SK-N-SH (cell line): ENCODE measurements around the gene SLC22A5. TPM values are rescaled to one million over a fixed set of nuclear protein-coding genes. Genes with fewer than 3 reads are reported as not detected.

Experiments used
- CTCF ChIA-PET: fragments of 300-600, 350-600 bp; formaldehyde crosslinking; extraction: SDS; loops from one replicate; lab custom pipeline; 2021; lab: Yijun Ruan, JAX
- POLR2A ChIA-PET: fragments of 350-600 bp; sonication (Branson Sonifier 250); formaldehyde crosslinking; extraction: SDS; loops from one replicate; lab custom pipeline; 2020; ENCODE audit warnings: antibody characterized with exemption, inconsistent platforms; lab: Yijun Ruan, JAX
- DNase-seq: peaks from one replicate; pipeline ENCODE4 v3.0.0; 2012
- H2AFZ ChIP-seq: fragments of 200-600 bp; sonication (generic); 2 replicates; pipeline ENCODE4 v1.8.1; 2016; ENCODE audit warnings: antibody characterized with exemption, mild to moderate bottlenecking, low read depth
- H3F3A ChIP-seq: fragments of 200-600 bp; sonication (generic); replicated peaks from 2 replicates; pipeline ENCODE3; 2016; ENCODE audit warnings: antibody characterized with exemption, mild to moderate bottlenecking; ENCODE audit not compliant: insufficient read depth
- H3K27ac ChIP-seq, 2 experiments: fragments of 200-500 bp in 1 of 2; fragments of 200-600 bp in 1 of 2; sonication (Bioruptor generic) in 1 of 2; sonication (generic), shearing (Covaris generic) in 1 of 2; 2 replicates each; pipeline versions ENCODE4 v1.5.1 to v1.6.1; 2014 to 2016; ENCODE audit warnings: low read depth in 2 of 2, inconsistent platforms in 1 of 2, low read length in 1 of 2, mild to moderate bottlenecking in 1 of 2, mixed read lengths in 1 of 2
- H3K27me3 ChIP-seq: fragments of 200-600 bp; sonication (generic), shearing (Covaris generic); 2 replicates; pipeline ENCODE4 v1.6.1; 2016; ENCODE audit warnings: mixed run types; ENCODE audit not compliant: insufficient read depth
- H3K36me3 ChIP-seq, 2 experiments: fragments of 200-500 bp in 1 of 2; fragments of 200-600 bp in 1 of 2; sonication (Bioruptor generic) in 1 of 2; sonication (generic) in 1 of 2; replicated peaks in 1 of 2; 2 replicates each; pipeline versions ENCODE3 to v1.5.1; 2014 to 2016; ENCODE audit warnings: low read length in 1 of 2, mild to moderate bottlenecking in 1 of 2; ENCODE audit not compliant: insufficient read depth in 2 of 2, control insufficient read depth in 1 of 2
- H3K4me1 ChIP-seq, 2 experiments: fragments of 200-500 bp in 1 of 2; fragments of 200-600 bp in 1 of 2; sonication (Bioruptor generic) in 1 of 2; sonication (generic), shearing (Covaris generic) in 1 of 2; 2 replicates each; pipeline versions ENCODE4 v1.5.1 to v1.6.1; 2014 to 2016; ENCODE audit warnings: low read depth in 1 of 2, low read length in 1 of 2, mixed run types in 1 of 2; ENCODE audit not compliant: insufficient read depth in 2 of 2, control insufficient read depth in 1 of 2
- H3K4me2 ChIP-seq: fragments of 200-600 bp; sonication (generic), shearing (Covaris generic); 2 replicates; pipeline ENCODE4 v1.6.1; 2017; ENCODE audit warnings: mixed run types
- H3K4me3 ChIP-seq, 2 experiments: fragments of 200-500 bp in 1 of 2; fragments of 200-600 bp in 1 of 2; sonication (Bioruptor generic) in 1 of 2; sonication (generic), shearing (Covaris generic) in 1 of 2; 2 replicates each; pipeline versions ENCODE4 v1.5.1 to v1.8.1; 2014 to 2016; ENCODE audit warnings: low read depth in 2 of 2, inconsistent platforms in 1 of 2, low read length in 1 of 2, mild to moderate bottlenecking in 1 of 2, mixed read lengths in 1 of 2, moderate library complexity in 1 of 2
- H3K79me2 ChIP-seq: fragments of 200-600 bp; sonication (generic); 2 replicates; pipeline ENCODE4 v1.8.1; 2017; ENCODE audit warnings: mild to moderate bottlenecking; ENCODE audit not compliant: insufficient read depth
- H3K9ac ChIP-seq: fragments of 200-600 bp; sonication (generic); 2 replicates; pipeline ENCODE4 v1.6.1; 2017; ENCODE audit warnings: mixed run types
- H3K9me2 ChIP-seq: fragments of 200-600 bp; sonication (generic); 2 replicates; pipeline ENCODE4 v1.6.1; 2017; ENCODE audit warnings: mixed run types
- H3K9me3 ChIP-seq: fragments of 200-600 bp; sonication (generic); 2 replicates; pipeline ENCODE4 v1.6.1; 2017; ENCODE audit warnings: mixed run types, mild to moderate bottlenecking, moderate library complexity
- H4K20me1 ChIP-seq: fragments of 200-600 bp; sonication (generic); 2 replicates; pipeline ENCODE4 v1.6.1; 2017; ENCODE audit warnings: mild to moderate bottlenecking, mixed run types; ENCODE audit not compliant: insufficient read depth
- CHD2 ChIP-seq: fragments of 150-350 bp; IDR thresholded peaks from 2 replicates; pipeline ENCODE4 v1.6.1; 2018; ENCODE audit warnings: low read length; ENCODE audit not compliant: partially characterized antibody
- ELF1 ChIP-seq: IDR thresholded peaks from 2 replicates; pipeline ENCODE4 v1.4.0; 2012
- EP300 ChIP-seq, 2 experiments: IDR thresholded peaks; 2 replicates each; pipeline versions ENCODE4 v1.4.0 to v1.6.1; 2012; ENCODE audit warnings: borderline replicate concordance in 1 of 2, low read depth in 1 of 2, low read length in 1 of 2
- GABPA ChIP-seq: IDR thresholded peaks from 2 replicates; pipeline ENCODE4 v1.4.0; 2012; ENCODE audit warnings: low read depth, mild to moderate bottlenecking
- GATA2 ChIP-seq: sonication (generic); formaldehyde crosslinking; IDR thresholded peaks from 2 replicates; pipeline ENCODE4 v1.5.0; 2020; ENCODE audit warnings: mild to moderate bottlenecking, missing genetic modification reagents
- MEF2A ChIP-seq: IDR thresholded peaks from 2 replicates; pipeline ENCODE4 v1.4.0; 2012; ENCODE audit warnings: low read depth, borderline replicate concordance
- MXI1 ChIP-seq: IDR thresholded peaks from 2 replicates; pipeline ENCODE4 v1.6.1; 2012; ENCODE audit warnings: mild to moderate bottlenecking, low read depth, low read length, improper control_type of control experiment
- NFIC ChIP-seq: IDR thresholded peaks from 2 replicates; pipeline ENCODE4 v1.4.0; 2012; ENCODE audit warnings: borderline replicate concordance
- POLR2AphosphoS5 ChIP-seq: IDR thresholded peaks from 2 replicates; pipeline ENCODE4 v1.6.1; 2012; ENCODE audit warnings: low read depth, low read length
- RCOR1 ChIP-seq: fragments of 150-350 bp; IDR thresholded peaks from 2 replicates; pipeline ENCODE4 v1.6.1; 2017; ENCODE audit warnings: antibody characterized with exemption, low read length
- RXRA ChIP-seq: IDR thresholded peaks from 2 replicates; pipeline ENCODE4 v1.4.0; 2012; ENCODE audit warnings: low read depth, mild to moderate bottlenecking, borderline replicate concordance
- TAF1 ChIP-seq: IDR thresholded peaks from 2 replicates; pipeline ENCODE4 v1.6.1; 2012; ENCODE audit warnings: low read depth, mild to moderate bottlenecking, low read length, moderate library complexity, borderline replicate concordance
- TCF12 ChIP-seq: IDR thresholded peaks from 2 replicates; pipeline ENCODE4 v1.4.0; 2012
- WGBS: methylation state at CpG from one replicate; pipeline ENCODE4 v1.1.6; 2017; ENCODE audit warnings: low lambda C conversion rate; 5-methylcytosine and 5-hydroxymethylcytosine counted together
- polyA plus RNA-seq, 3 experiments: library from polyadenylated mRNA; depleted of rRNA; stranded (reverse); fragments of >200 nt; gene quantifications; 2 replicates each; pipeline ENCODE4 v1.2.3, GENCODE V29; 2012
- TF ChIP-seq, protein P1 (sequence below): fragments of 150-350 bp; IDR thresholded peaks from 2 replicates; pipeline ENCODE4 v1.6.1; 2017; ENCODE audit warnings: antibody characterized with exemption, low read length, low read depth, borderline replicate concordance
- TF ChIP-seq, protein P2 (sequence below): IDR thresholded peaks from 2 replicates; pipeline ENCODE4 v1.6.1; 2012; ENCODE audit warnings: mild to moderate bottlenecking, low read depth, low read length, moderate library complexity
- TF ChIP-seq, protein P3 (sequence below): IDR thresholded peaks from 2 replicates; pipeline ENCODE4 v1.4.0; 2012; ENCODE audit warnings: low read depth, borderline replicate concordance
- TF ChIP-seq, protein P4 (sequence below): fragments of 200-600 bp; sonication (generic); IDR thresholded peaks from 2 replicates; pipeline ENCODE4 v1.6.1; 2017; ENCODE audit warnings: antibody characterized with exemption, mild to moderate bottlenecking, moderate library complexity
- TF ChIP-seq, protein P5 (sequence below): fragments of 150-350 bp; IDR thresholded peaks from 2 replicates; pipeline ENCODE4 v1.6.1; 2016; ENCODE audit warnings: mild to moderate bottlenecking, low read depth, low read length
- TF ChIP-seq, protein P6 (sequence below): IDR thresholded peaks from 2 replicates; pipeline ENCODE4; 2012

The SLC22A5 gene
- polyA plus RNA-seq, 1 of the 3 experiments (the other 2 are of a cell fraction) = 8.3 TPM

DNA sequence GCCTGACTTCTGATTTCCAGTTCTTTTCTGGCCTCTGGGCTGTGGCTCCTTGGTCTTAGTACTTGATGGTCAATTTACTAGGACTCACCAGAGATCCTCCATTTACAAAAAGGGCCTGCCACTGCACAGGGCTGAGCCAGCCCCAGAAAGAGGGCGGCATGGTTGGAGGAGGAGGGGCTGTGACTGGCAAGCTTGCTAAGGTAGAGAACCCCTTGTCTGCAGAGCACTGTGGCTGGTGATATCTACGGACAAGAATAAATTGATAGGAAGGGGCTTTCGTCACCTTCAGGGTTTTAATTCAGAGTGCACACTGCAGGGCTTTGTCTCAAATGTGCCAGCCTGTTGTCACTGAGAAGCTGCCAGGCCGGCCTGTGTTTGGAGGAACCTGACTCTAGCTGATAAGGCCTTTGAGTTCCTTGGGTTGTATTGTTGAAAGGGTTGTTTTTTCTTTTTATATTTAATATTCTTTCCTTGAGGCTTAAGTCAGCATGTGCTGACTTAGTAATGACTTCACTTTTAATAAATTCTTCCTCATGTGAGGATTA, 15.1 kb downstream of the SLC22A5 start (continued):
- TF ChIP-seq, protein P1, sequence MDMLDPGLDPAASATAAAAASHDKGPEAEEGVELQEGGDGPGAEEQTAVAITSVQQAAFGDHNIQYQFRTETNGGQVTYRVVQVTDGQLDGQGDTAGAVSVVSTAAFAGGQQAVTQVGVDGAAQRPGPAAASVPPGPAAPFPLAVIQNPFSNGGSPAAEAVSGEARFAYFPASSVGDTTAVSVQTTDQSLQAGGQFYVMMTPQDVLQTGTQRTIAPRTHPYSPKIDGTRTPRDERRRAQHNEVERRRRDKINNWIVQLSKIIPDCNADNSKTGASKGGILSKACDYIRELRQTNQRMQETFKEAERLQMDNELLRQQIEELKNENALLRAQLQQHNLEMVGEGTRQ = no peak

DNA sequence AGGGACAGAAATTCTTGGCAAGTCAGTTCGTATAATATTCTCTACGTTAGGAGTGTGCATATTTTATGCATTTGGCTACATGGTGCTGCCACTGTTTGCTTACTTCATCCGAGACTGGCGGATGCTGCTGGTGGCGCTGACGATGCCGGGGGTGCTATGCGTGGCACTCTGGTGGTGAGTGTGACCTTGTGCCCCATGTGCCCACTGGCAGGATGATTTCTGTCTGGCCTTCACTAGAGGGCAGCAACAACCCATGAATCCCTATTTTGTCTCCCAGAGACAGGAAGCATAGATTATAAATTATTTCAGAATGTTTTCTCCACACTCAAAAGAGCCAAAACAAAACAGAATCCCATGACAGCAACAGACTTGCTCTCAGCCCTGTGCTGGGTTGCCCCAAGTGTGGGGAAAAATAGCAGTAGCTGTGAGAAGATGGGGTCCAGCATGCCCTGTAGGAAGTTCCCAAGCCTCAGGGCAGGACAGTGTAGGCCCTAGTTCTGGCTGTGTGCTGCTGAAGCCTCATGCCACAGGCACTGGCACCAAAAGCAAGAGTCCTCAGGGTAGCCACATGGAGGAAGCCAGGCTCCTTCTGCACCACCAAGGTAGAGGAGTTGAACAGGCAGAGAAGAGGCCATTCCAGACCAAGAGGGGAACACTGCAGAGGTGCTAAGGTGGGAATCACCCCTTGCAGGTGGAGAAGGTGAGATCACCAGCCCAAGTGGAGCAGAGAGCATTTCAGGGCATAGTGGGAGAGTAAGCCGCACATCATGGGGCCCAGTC, 16.0 kb downstream of the SLC22A5 start:
- POLR2A ChIA-PET = no interaction called here
- Histone ChIP-seq H3K9me3 (no peaks in the 10 kb centered on the region), H3F3A (peaks cover 25% of the 10 kb centered on the region), H3K79me2 (no peaks in the 10 kb centered on the region), H3K27me3 (no peaks in the 10 kb centered on the region), H3K4me3 (peak overlapping the region in 1 of 2 experiments; percentile 7; a peak in 1 of 4 replicates), H4K20me1 (no peaks in the 10 kb centered on the region), H3K36me3 (peaks cover 0 to 14% of the 10 kb centered on the region in 2 experiments), H3K4me2 (no peak overlapping the region), H3K9me2 (no peaks in the 10 kb centered on the region), H2AFZ (peak overlapping the region; percentile 77; the same call in 1 of the 2 replicates), H3K27ac (peak overlapping the region; percentile 42 to 78; a peak in 3 of 4 replicates), H3K4me1 (peaks cover 26 to 30% of the 10 kb centered on the region in 2 experiments), H3K9ac (no peak overlapping the region)
- 55% methylated on average over 9 of the region's 9 CpGs for WGBS
- peak; percentile 87 for DNase-seq
- CTCF ChIA-PET = interaction anchor here (0.7 to 10.3 kb wide), 28 partner anchors 8 to 434 kb away, joined by 3 to 189 read pairs (median 4); partner anchors contain the start of genes IRF1 and SLC22A5
- TF ChIP-seq, protein P2, sequence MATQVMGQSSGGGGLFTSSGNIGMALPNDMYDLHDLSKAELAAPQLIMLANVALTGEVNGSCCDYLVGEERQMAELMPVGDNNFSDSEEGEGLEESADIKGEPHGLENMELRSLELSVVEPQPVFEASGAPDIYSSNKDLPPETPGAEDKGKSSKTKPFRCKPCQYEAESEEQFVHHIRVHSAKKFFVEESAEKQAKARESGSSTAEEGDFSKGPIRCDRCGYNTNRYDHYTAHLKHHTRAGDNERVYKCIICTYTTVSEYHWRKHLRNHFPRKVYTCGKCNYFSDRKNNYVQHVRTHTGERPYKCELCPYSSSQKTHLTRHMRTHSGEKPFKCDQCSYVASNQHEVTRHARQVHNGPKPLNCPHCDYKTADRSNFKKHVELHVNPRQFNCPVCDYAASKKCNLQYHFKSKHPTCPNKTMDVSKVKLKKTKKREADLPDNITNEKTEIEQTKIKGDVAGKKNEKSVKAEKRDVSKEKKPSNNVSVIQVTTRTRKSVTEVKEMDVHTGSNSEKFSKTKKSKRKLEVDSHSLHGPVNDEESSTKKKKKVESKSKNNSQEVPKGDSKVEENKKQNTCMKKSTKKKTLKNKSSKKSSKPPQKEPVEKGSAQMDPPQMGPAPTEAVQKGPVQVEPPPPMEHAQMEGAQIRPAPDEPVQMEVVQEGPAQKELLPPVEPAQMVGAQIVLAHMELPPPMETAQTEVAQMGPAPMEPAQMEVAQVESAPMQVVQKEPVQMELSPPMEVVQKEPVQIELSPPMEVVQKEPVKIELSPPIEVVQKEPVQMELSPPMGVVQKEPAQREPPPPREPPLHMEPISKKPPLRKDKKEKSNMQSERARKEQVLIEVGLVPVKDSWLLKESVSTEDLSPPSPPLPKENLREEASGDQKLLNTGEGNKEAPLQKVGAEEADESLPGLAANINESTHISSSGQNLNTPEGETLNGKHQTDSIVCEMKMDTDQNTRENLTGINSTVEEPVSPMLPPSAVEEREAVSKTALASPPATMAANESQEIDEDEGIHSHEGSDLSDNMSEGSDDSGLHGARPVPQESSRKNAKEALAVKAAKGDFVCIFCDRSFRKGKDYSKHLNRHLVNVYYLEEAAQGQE = no peak
- no peak for TF ChIP-seq NFIC
- no peak for TF ChIP-seq TCF12
- TF ChIP-seq GATA2 (CRISPR knock-in tag) = no peak
- TF ChIP-seq, protein P3, sequence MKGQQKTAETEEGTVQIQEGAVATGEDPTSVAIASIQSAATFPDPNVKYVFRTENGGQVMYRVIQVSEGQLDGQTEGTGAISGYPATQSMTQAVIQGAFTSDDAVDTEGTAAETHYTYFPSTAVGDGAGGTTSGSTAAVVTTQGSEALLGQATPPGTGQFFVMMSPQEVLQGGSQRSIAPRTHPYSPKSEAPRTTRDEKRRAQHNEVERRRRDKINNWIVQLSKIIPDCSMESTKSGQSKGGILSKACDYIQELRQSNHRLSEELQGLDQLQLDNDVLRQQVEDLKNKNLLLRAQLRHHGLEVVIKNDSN = no peak
- TF ChIP-seq MXI1 = peak; percentile 51
- TF ChIP-seq GABPA = no peak
- no peak for TF ChIP-seq EP300 (IDR thresholded peaks at IDR 0.05; ENCODE audit: borderline replicate concordance in 1 of 2, low read depth in 1 of 2, low read length in 1 of 2)
- TF ChIP-seq CHD2 = peak; percentile 42
- TF ChIP-seq, protein P4, sequence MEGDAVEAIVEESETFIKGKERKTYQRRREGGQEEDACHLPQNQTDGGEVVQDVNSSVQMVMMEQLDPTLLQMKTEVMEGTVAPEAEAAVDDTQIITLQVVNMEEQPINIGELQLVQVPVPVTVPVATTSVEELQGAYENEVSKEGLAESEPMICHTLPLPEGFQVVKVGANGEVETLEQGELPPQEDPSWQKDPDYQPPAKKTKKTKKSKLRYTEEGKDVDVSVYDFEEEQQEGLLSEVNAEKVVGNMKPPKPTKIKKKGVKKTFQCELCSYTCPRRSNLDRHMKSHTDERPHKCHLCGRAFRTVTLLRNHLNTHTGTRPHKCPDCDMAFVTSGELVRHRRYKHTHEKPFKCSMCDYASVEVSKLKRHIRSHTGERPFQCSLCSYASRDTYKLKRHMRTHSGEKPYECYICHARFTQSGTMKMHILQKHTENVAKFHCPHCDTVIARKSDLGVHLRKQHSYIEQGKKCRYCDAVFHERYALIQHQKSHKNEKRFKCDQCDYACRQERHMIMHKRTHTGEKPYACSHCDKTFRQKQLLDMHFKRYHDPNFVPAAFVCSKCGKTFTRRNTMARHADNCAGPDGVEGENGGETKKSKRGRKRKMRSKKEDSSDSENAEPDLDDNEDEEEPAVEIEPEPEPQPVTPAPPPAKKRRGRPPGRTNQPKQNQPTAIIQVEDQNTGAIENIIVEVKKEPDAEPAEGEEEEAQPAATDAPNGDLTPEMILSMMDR = peak; percentile 88
- no peak for TF ChIP-seq RXRA
- TF ChIP-seq, protein P5, sequence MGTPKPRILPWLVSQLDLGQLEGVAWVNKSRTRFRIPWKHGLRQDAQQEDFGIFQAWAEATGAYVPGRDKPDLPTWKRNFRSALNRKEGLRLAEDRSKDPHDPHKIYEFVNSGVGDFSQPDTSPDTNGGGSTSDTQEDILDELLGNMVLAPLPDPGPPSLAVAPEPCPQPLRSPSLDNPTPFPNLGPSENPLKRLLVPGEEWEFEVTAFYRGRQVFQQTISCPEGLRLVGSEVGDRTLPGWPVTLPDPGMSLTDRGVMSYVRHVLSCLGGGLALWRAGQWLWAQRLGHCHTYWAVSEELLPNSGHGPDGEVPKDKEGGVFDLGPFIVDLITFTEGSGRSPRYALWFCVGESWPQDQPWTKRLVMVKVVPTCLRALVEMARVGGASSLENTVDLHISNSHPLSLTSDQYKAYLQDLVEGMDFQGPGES = no peak
- no peak for TF ChIP-seq TAF1
- TF ChIP-seq ELF1 = no peak
- TF ChIP-seq POLR2AphosphoS5 = no peak
- TF ChIP-seq, protein P6, sequence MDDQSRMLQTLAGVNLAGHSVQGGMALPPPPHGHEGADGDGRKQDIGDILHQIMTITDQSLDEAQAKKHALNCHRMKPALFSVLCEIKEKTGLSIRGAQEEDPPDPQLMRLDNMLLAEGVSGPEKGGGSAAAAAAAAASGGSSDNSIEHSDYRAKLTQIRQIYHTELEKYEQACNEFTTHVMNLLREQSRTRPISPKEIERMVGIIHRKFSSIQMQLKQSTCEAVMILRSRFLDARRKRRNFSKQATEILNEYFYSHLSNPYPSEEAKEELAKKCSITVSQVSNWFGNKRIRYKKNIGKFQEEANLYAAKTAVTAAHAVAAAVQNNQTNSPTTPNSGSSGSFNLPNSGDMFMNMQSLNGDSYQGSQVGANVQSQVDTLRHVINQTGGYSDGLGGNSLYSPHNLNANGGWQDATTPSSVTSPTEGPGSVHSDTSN = no peak
- TF ChIP-seq MEF2A = no peak
- TF ChIP-seq RCOR1 = no peak
